B cell (primary cell): Measurements from ENCODE around the gene ZNF362. TPM values are rescaled to one million over a fixed set of nuclear protein-coding genes. Genes with fewer than 3 reads are reported as not detected.

ENCODE experiments used
- ATAC-seq: fragments of 200-7000 bp; cut with Tn5 transposase; one replicate; pipeline ENCODE4 v1.10.0; 2021; ENCODE audit warnings: low read depth, mild to moderate bottlenecking, moderate number of reproducible peaks, moderate library complexity
- CTCF ChIA-PET: fragments of 350-600 bp; sonication (Branson Sonifier 250); formaldehyde crosslinking; loops from one replicate; lab custom pipeline; 2021; ENCODE audit warnings: antibody characterized with exemption, inconsistent platforms; lab: Charles Lee
- POLR2A ChIA-PET: fragments of 350-600 bp; sonication (Branson Sonifier 250); formaldehyde crosslinking; loops from one replicate; lab custom pipeline; 2021; ENCODE audit warnings: antibody characterized with exemption; lab: Charles Lee
- DNase-seq: peaks from one replicate; pipeline ENCODE4 v3.0.0; 2013
- H2AFZ ChIP-seq: 2 replicates; pipeline ENCODE4 v1.6.1; 2012; ENCODE audit warnings: mild to moderate bottlenecking, low read depth, low read length; ENCODE audit not compliant: insufficient read depth, poor library complexity, severe bottlenecking
- H3K27ac ChIP-seq, 2 donors: 1 replicate in 1 of 2; 2 replicates in 1 of 2; pipeline ENCODE4 v1.5.1; 2012 to 2013; ENCODE audit warnings: low read length in 2 of 2, mild to moderate bottlenecking in 2 of 2, moderate library complexity in 1 of 2
- H3K27me3 ChIP-seq, 4 experiments: fragments of 200-600 bp in 1 of 4; sonication (generic) in 1 of 4; replicated peaks in 1 of 4; 1 replicate in 2 of 4; 2 replicates in 2 of 4; pipeline versions ENCODE4 v1.6.1 to v1.7.0; 2013 to 2016; ENCODE audit warnings: low read length in 3 of 4, mild to moderate bottlenecking in 2 of 4, mixed read lengths in 1 of 4, moderate library complexity in 1 of 4; ENCODE audit not compliant: insufficient read depth in 4 of 4, control insufficient read depth in 3 of 4; ENCODE audit errors: control extremely low read depth in 1 of 4
- H3K36me3 ChIP-seq, 2 experiments: replicated peaks in 1 of 2; 1 replicate in 1 of 2; 2 replicates in 1 of 2; pipeline versions ENCODE4 v1.6.1 to v1.7.1; 2013; ENCODE audit warnings: low read length in 1 of 2; ENCODE audit not compliant: insufficient read depth in 2 of 2, control insufficient read depth in 1 of 2; ENCODE audit errors: control extremely low read depth in 1 of 2, extremely low read depth in 1 of 2
- H3K4me1 ChIP-seq, 2 donors: fragments of 200-600 bp in 1 of 2; sonication (generic) in 1 of 2; 1 replicate in 1 of 2; 2 replicates in 1 of 2; pipeline versions ENCODE4 v1.5.1 to v1.6.1; 2013 to 2017; ENCODE audit warnings: low read length in 2 of 2; ENCODE audit not compliant: control insufficient read depth in 2 of 2, insufficient read depth in 2 of 2
- H3K4me2 ChIP-seq: replicated peaks from 2 replicates; pipeline ENCODE3; 2012; ENCODE audit warnings: mild to moderate bottlenecking, low read depth, low read length; ENCODE audit not compliant: poor library complexity, severe bottlenecking
- H3K4me3 ChIP-seq, 5 experiments: fragments of 200-600 bp in 1 of 5; sonication (generic) in 1 of 5; 1 replicate in 3 of 5; 2 replicates in 2 of 5; pipeline versions ENCODE4 v1.5.1 to v1.7.0; 2011 to 2016; ENCODE audit warnings: low read length in 4 of 5, mild to moderate bottlenecking in 4 of 5, low read depth in 2 of 5, control low read depth in 1 of 5, moderate library complexity in 1 of 5; ENCODE audit not compliant: insufficient read depth in 1 of 5; ENCODE audit errors: control extremely low read depth in 1 of 5, extremely low read depth in 1 of 5
- H3K79me2 ChIP-seq: fragments of 200-600 bp; sonication (generic); one replicate; pipeline ENCODE4 v1.6.0; 2016; ENCODE audit warnings: low read length; ENCODE audit not compliant: control insufficient read depth, insufficient read depth
- H3K9ac ChIP-seq: fragments of 200-600 bp; sonication (generic); 2 replicates; pipeline ENCODE4 v1.6.1; 2017; ENCODE audit warnings: mild to moderate bottlenecking, low read length, moderate library complexity
- H3K9me3 ChIP-seq, 3 donors: one replicate each; pipeline versions ENCODE4 v1.6.1 to v1.7.1; 2013; ENCODE audit warnings: low read length in 2 of 3; ENCODE audit not compliant: control insufficient read depth in 2 of 3, insufficient read depth in 1 of 3; ENCODE audit errors: control extremely low read depth in 1 of 3
- H4K20me1 ChIP-seq: 2 replicates; pipeline ENCODE4 v1.6.0; 2012; ENCODE audit warnings: mild to moderate bottlenecking, low read length; ENCODE audit not compliant: insufficient read depth, control insufficient read depth, poor library complexity, severe bottlenecking
- H3K27ac Mint-ChIP-seq: one replicate; pipeline ENCODE4 v1.8.0; 2021; ENCODE audit warnings: mixed read lengths
- H3K27me3 Mint-ChIP-seq: one replicate; pipeline ENCODE4 v1.8.0; 2021; ENCODE audit warnings: mixed read lengths
- H3K4me1 Mint-ChIP-seq: one replicate; pipeline ENCODE4 v1.8.0; 2021; ENCODE audit warnings: mixed read lengths
- H3K4me3 Mint-ChIP-seq: one replicate; pipeline ENCODE4 v1.8.0; 2021; ENCODE audit warnings: mixed read lengths
- H3K9me3 Mint-ChIP-seq: one replicate; pipeline ENCODE4 v1.8.0; 2022; ENCODE audit warnings: mixed read lengths; ENCODE audit not compliant: insufficient read depth
- CTCF ChIP-seq: fragments of 200-600 bp; IDR thresholded peaks from one replicate; pipeline ENCODE4 v1.8.0; 2022; ENCODE audit warnings: antibody characterized with exemption, mild to moderate bottlenecking
- EZH2 ChIP-seq: IDR thresholded peaks from 2 replicates; pipeline ENCODE4 v1.6.1; 2012; ENCODE audit warnings: borderline replicate concordance, low read depth, mild to moderate bottlenecking, moderate library complexity, low read length; ENCODE audit not compliant: insufficient read depth, poor library complexity, severe bottlenecking
- WGBS: methylation state at CpG from one replicate; pipeline ENCODE4 v1.1.5; 2013; ENCODE audit warnings: missing lambda C conversion rate; ENCODE audit not compliant: insufficient coverage; 5-methylcytosine and 5-hydroxymethylcytosine counted together
- intact Hi-C: fragments of 100-400 bp; cut with micrococcal nuclease; formaldehyde crosslinking; loops from one replicate; pipeline ENCODE4 v1.10.0; 2022
- polyA plus RNA-seq: library from polyadenylated mRNA; depleted of rRNA; stranded (reverse); fragments of >200 nt; gene quantifications from 2 replicates; pipeline ENCODE4 v1.2.3, GENCODE V29; 2012
- total RNA-seq, 2 donors: library from RNA; stranded (reverse); fragments of 120-200 nt in 1 of 2; gene quantifications; 1 replicate in 1 of 2; 2 replicates in 1 of 2; pipeline versions ENCODE4 v1.2.3 to v1.2.4, GENCODE V29; 2013 to 2022

ZNF362 gene
- total and polyA plus RNA-seq, 2 donors (not counting 1 experiment from before 2014, with no cell fraction given): 14.0 to 20.4 TPM

GRCh38 chr1:33334081-33334552 is 77.8 kb downstream of the ZNF362 start:
- no peak overlapping the region for H3K4me2 ChIP-seq
- no peaks in the 10 kb centered on the region for H3K27me3 ChIP-seq
- H3K4me3 Mint-ChIP-seq: no peak overlapping the region
- peaks cover 20% of the 10 kb centered on the region for H3K79me2 ChIP-seq
- H3K27ac Mint-ChIP-seq: no peak overlapping the region
- no peak overlapping the region for H3K27ac ChIP-seq
- no peak for TF ChIP-seq CTCF
- TF ChIP-seq EZH2: no peak
- H3K4me1 ChIP-seq: peaks cover under 1 to 7% of the 10 kb centered on the region in 2 donors
- no peak overlapping the region for H3K4me3 ChIP-seq
- no peak overlapping the region for H2AFZ ChIP-seq
- POLR2A ChIA-PET: no interaction called here
- intact Hi-C loops: no loop called here
- no peaks in the 10 kb centered on the region for H3K9me3 Mint-ChIP-seq
- DNase-seq: no peak
- H3K36me3 ChIP-seq: peaks cover 2 to 50% of the 10 kb centered on the region in 2 experiments
- no peak overlapping the region for H3K9ac ChIP-seq
- H3K4me1 Mint-ChIP-seq: peaks cover 5% of the 10 kb centered on the region
- ATAC-seq: no peak
- 93% methylated on average over 17 of the region's 17 CpGs for WGBS
- no peaks in the 10 kb centered on the region for H3K9me3 ChIP-seq
- CTCF ChIA-PET: no interaction called here
- peaks cover 54% of the 10 kb centered on the region for H4K20me1 ChIP-seq
- no peaks in the 10 kb centered on the region for H3K27me3 Mint-ChIP-seq

DNA sequence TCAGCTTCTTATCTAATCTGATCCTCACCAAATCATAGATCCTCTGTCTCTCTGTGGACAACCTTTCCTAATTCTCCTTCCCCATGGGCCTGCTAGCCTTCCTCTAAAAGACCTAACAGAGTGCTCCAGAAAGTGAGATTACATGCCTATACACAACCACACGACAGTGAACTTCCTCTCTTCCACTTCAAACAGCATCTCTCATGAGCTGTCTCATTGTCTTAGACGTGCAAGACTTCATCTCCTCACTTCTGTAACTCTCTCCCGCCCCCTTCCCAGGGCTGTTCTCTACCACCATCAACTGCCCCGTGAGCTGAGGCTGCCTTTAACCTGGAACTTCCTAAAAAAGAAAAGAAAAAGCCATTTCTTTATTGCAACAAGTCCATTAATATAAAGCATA is 78.7 kb downstream of the ZNF362 start:
- Mint-ChIP-seq H3K9me3 (no peaks in the 10 kb centered on the region), H3K27me3 (no peaks in the 10 kb centered on the region), H3K4me3 (no peak overlapping the region), H3K4me1 (peaks cover 9% of the 10 kb centered on the region), H3K27ac (no peak overlapping the region)
- Histone ChIP-seq H3K79me2 (peaks cover 29% of the 10 kb centered on the region), H3K4me3 (no peak overlapping the region), H3K27ac (no peak overlapping the region), H3K27me3 (no peaks in the 10 kb centered on the region), H3K4me1 (peaks cover 5 to 7% of the 10 kb centered on the region in 2 donors), H3K9ac (no peak overlapping the region), H3K9me3 (no peaks in the 10 kb centered on the region), H2AFZ (no peak overlapping the region), H3K36me3 (peaks cover 0 to 45% of the 10 kb centered on the region in 2 experiments), H3K4me2 (no peak overlapping the region), H4K20me1 (peaks cover 63% of the 10 kb centered on the region)
- ChIA-PET CTCF (no interaction called here), POLR2A (no interaction called here)
- TF ChIP-seq EZH2 (no peak), CTCF (no peak)
- DNase-seq (no peak), ATAC-seq (no peak)
- intact Hi-C loops: no loop called here
- WGBS: 33% methylated on average over 3 of the region's 4 CpGs
